ENCODE data around the gene BLOC1S3.

Gene BLOC1S3

DNA sequence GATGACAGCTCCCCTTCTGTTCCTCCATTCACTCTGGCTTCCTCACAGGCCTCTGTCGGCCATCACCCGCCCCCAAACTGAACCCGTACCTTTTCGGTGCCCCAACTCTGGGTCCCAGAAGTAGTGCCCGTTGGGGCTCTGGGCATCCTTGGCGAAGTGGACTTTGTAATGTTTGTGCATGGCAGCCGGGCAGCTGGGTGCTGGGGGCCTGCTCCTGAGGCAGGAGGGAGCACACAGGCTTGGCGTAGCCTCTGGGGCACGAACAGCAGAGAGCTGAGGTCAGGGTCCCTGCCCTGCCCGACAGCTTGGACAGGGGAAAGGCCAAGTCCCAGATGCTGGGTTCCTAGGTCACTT, 18.6 kb upstream of the BLOC1S3 start:
- FAIRE-seq (no peak), DNase-seq (ENCODE audit: extremely low spot score, insufficient read length, low read depth) (no peak)

DNA sequence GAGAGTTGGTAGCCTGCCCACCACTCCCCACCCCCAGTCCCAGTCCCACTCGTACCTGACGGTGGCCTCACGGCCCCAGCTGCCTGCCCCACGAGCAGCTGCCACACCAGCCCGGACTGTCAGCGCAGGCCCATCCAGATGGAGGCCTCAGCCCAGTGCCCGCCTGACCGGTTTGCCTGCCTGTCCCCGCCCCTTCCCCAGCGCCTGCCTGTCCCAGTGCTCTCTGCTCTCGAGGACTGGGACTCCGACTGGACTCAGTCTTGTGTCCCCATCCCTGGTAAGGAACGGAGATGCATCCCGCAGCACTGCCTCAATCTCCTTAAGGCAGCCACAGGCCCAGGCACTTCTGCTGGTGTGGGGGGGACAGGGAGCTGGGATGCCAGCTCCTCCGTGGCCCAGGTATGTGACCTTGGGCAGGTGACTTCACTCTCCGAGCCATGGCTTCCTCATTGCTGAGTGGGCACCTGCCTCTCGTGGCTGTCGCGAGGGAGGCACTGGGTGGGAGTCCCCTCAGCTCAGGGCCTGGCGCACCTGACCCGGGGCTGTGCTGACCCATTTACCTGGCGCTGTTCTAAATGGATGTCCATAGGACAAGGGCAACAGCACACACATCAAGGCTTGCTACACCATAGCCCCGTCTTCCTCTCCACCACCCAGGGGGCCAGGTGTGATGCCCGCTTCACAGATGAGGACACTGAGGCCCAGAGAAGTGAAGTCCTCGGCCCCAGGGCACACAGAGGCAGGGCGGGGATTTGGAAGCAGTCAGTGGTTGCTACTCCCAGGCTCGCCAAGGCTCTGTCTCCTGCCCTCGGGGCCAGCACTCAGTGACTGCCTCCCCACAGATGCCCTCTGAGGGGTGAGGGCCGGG, 17.5 kb upstream of the BLOC1S3 start, which contains the start of gene NKPD1:
NKPD1 (minus strand) TSS at position 113 of the 868 bp plus-strand sequence. CDS start 832 bp downstream, outside the sequence.
- DNase-seq (ENCODE audit: extremely low spot score, insufficient read length, low read depth): no peak

DNA sequence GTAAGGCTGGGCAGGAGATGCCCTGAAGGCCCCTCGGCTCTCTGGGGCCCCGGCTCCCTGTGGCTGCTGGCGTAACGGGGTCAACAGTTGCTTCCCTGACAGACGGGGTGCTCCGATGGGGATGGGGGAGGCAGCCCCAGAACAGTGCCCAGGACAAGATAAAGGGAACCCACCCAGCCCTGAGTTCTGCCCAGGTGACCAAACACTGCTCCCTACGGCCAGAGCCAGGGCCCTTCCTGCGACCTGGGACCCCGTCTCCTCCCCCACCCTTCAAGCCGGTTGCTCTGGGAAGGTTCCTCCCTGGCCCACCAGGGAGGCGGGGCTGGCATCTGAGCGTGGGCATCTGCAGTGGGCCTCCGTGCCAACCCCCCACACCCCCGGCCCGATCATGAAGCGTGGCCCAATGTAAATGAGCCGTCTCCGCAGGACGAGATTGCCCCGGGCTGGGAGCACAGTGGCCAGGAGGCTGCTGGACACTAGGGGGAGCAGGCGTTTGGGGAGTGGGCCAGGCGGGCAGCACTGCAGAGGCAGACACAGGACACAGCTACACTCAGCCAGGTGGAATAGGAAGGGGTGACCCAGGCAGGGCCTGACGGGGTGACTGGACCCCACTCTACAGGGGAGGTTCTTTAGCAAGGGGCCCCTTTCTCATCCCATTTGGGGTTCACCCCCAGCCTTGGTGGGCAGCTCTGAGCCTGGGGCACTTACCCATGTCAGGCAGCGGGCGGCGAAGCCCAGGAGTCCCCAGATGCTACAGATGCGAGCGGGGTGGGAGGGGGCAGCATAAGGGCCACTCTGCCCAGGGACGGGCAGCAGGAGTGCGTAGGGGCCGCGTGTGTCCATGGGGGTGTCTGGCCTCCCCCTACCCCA, 16.6 kb upstream of the BLOC1S3 start:
- DNase-seq (ENCODE audit: extremely low spot score, insufficient read length, low read depth) (no peak), FAIRE-seq (no peak)

More for the DNA sequence above, 17.5 kb upstream of the BLOC1S3 start, which contains the start of gene NKPD1:
- FAIRE-seq: no peak

DNA sequence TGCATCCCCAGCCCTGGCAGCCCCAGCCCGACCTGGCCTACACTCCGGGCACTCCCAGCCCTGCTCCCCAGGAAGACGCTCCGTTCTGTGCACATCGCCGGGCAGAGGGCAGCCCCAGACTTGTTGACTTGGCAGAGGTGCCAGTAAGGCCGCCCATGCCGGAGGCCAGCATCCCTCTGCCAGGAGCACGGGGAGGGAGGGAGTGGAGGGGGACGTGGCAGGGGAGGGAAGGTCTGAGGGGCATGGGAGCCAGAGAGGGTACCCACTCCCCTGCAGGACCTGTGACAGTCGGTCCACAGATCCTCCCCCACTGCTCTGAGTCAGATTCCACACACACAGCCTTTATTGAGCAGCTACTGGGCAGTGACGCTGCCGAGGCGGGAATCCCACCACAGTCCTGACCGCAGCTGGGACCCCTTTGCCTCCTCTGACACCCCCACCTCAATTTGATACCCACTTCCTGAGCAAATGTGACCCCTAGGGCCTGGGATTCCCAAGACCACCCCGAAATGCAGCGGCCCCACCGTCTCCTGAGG, 15.9 kb upstream of the BLOC1S3 start:
- DNase-seq (ENCODE audit: extremely low spot score, insufficient read length, low read depth) (no peak), FAIRE-seq (no peak)

DNA sequence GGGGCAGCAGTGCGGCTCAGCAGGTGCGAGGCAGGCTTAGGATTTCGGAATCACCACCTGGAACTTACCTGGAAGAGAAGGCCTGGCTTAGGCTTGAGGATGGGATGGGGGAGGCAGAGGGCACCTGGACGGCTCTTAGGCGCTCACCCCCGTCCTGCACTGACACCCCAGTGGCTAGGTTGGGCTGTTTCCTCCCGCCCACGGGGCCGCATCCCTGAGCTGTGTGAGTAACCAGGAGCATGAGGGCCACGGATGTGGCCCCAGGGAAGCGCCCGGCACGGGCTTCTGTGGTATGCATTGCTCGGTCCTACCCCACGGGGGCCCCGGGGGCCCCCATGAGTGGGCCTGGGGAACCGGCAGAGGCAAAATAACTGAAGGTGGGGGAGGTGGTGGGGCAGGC, 15.4 kb upstream of the BLOC1S3 start:
- no peak for DNase-seq (ENCODE audit: extremely low spot score, insufficient read length, low read depth)
- FAIRE-seq: no peak

DNA sequence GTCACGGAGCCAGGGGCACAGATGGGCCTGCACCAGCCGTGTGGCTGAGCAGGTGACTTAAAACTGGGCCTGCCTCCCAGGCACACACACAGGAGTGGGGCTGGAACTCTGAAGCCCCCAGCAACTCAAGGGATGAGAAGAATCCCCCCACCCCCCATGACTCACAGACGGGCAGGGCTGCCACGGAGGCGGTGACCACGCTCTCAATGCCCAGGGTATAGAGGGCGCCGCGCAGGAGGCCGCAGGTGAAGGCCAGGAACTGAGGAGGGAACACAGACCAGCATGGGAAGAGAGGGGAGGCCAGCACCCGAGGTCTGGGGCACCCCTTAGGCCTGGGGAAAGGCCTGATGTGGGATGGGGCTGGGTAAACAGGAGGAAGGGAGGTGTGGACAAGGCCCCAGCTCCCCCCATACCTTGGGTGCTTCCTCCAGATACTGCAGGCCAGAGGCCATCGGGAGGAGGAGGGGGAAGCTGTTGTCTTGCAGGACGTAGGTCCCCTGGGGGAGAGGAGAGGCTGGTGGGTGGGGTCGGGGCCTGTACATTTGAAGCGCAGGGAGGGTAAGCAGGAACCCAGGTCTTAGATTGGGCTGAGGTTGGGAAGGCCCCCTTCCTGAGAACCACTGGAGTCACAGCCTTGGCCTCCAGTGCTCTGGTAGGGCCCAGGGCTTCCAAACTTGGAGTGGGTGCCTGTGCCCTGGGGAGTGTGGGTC, 14.7 kb upstream of the BLOC1S3 start:
- DNase-seq (ENCODE audit: extremely low spot score, insufficient read length, low read depth) (no peak), FAIRE-seq (no peak)

DNA sequence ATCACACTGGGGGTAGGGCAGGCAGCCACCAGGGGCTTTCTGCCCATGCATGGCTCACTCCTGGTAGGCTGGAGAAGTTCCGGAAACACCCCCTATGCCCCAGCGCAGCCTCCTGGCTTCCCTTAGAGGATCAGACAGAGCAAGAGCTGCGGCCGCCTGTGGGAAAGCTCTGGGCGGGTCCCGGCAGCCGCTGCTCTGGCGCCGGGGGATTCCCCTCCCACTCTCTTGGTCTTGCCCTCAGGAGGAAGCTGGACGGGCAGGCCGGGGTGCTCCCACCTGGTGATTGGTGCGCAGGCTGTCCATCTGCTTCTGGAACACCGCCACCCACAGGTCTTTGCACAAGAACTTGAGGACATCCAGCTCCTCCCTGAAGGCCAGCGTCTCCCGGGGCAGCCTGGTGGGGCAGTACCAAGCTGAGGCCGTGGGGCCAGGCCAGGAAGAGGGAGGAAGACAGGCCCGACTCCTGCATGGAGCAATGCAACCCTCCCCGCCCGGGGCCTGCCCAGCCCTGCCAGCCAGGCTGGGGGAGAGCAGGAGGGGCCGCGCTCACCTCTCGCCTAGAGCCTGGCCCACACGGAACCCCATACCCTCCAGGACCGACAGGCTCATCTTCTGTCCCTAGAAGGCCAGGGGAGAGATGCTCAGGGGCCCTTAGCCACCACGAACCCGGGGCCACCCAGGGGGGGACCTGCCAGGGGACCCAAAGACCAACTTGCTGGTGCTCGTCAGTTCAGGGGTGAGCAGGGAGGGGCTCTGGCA, 13.8 kb upstream of the BLOC1S3 start:
- DNase-seq (ENCODE audit: extremely low spot score, insufficient read length, low read depth): peak; percentile 62
- FAIRE-seq: peak; percentile 92

DNA sequence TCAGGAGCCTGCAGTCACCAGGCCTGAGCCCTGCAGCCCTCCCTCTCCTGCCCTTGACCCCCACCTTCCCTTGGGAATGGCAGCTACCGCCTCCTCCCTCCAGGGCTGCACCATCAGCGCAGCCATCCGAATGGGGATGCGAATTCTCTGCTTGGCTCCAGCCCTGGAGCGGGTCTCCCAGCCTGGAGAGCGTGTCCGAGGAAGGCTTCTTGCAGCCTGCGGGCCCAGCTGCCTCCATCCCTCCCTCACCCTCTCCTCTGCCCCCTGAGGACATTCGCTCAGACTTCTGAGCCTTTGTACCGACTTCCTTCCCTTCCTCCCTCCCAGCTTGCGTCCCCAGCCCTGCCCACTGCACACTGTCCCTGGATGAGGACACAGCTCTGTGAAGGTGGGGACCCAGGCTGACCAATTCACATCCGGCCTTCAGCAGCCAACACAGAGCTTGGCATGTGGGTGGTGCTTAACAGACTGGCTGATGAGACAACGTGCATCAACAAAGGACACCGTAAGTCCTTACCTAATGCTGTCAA, 11.8 kb upstream of the BLOC1S3 start:
- no peak for DNase-seq (ENCODE audit: extremely low spot score, insufficient read length, low read depth)
- no peak for FAIRE-seq

DNA sequence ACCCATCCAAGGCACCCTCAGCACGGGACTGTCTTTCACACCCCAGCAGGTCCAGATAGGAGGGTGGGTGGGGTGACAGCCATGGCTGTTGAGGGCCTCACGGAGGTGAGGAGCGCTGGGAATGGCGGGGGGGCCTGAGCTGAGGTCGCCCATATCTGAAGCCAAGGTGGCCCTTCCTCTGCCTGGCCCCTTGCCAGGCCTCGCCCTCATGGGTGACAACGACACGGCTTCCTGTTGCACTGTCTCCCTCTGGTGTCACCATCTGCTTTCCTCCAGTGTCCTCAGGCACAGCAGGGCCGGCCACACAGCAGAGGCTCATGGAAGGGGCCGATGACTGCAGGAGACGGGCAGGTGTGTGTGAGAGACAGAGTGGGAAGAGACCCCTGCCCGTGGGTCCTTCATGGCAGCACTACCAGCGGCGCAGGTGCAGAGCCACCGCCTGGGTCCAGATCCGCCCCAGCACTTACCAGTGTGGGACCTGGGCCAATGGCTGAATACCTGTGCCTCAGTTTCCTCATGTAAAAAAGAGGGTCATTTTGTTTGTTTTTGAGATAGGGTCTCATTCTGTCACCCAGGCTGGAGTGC, 9.7 kb upstream of the BLOC1S3 start:
- FAIRE-seq: no peak
- DNase-seq (ENCODE audit: extremely low spot score, insufficient read length, low read depth): no peak

DNA sequence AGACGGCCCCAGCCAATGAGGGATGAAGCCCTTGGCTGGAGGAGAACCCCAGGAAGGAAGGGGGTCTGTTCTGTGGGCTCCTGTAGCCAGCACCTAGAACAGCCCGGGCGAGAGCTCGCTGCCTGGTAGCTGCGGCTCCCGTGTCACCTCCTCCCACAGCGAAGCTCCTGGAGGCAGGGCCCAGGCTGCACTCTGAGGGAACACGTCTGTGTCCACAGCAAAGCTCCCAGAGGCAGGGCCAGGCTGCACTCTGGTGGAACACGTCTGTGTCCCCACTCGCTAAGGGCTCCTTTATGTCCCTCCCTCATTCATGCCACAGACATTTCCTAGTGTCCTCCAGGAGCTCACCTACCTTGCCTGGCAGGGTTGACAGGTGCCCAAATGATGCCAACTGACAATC, 9.0 kb upstream of the BLOC1S3 start:
- DNase-seq (ENCODE audit: extremely low spot score, insufficient read length, low read depth) (no peak), FAIRE-seq (no peak)

DNA sequence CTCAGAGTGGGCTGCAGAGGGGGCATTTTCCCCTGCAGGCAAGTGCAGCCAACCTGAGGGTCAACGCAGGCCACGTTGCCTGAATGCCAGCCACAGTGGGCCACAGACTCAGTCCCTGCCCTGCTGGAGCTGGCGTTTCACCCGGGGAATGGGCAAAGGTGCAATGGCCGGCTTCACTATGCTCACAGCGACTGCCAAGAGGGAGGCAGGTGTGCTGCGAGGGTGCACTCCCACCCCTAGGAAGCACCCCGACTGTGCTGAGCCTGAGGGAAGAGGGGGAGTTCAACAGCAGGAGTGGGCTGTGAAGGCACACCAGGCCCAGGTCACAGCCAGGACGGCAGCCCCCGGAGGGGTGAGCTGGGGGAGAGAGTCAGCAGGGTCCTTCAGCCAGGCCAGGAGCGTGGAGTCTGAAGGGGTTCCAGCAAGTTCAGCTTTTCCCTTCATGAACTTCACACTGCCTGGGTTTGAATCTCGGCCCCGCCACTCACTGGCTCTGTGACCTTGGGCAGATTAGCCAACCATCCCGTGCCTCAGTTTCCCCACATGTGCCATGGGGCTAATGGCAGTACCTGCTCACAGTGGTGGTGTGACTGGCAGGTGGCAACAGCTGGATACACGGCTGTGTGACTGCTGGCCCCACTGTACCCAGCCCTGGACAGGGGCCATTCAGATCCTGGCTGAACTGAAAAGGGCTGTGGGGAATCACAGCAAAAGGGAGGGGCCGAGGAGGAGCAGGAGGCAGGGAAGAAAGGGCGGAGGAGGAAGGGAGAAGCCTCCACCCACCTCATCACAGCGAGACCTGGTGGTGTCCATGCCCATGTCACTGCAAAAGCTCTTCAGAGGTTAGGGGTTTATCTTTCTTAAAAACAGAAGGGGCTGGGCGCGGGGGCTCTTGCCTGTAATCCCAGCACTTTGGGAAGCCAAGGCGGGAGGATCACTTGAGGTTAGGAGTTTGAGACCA, 8.2 kb upstream of the BLOC1S3 start:
- DNase-seq (ENCODE audit: extremely low spot score, insufficient read length, low read depth) (no peak), FAIRE-seq (no peak)

DNA sequence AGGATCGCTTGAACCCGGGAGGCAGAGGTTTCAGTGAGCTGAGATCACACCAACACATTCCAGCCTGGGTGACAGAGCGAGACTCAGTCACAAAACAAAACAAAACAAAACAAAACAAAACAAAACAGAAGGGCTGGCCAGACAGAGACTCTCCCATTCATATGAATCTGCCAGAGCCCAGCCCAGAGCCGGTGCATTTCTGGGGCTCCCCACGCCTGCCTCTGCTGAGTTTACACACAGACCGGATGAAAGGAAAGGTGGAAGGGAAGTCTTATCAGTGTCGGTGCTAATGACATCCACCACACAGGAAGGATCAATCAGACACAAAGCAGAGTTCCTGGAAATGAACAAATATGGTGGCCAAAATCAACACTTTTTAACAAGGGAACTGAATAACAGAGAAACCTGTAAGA, 7.4 kb upstream of the BLOC1S3 start:
- no peak for FAIRE-seq
- DNase-seq (ENCODE audit: extremely low spot score, insufficient read length, low read depth): no peak

DNA sequence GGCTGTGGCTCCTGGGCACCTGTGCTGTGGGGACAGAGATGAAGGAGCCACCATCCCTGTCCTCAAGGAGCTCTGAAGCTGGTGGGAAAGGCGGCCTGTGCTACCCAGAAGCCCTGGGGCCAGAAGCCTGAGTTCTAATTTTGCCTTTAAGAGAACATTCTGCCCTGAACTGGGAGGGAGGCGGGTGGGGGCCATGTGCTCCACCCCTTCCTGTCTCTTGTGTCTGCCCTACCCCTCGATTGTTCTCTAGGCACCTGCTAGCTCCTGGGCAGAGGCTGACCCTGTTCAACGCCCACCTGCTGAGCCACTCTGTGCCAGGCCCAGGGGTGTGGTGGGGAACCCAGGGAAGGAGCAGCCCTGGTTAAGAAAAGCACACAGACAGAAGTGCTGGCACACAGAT, 6.4 kb upstream of the BLOC1S3 start:
- no peak for FAIRE-seq

DNA sequence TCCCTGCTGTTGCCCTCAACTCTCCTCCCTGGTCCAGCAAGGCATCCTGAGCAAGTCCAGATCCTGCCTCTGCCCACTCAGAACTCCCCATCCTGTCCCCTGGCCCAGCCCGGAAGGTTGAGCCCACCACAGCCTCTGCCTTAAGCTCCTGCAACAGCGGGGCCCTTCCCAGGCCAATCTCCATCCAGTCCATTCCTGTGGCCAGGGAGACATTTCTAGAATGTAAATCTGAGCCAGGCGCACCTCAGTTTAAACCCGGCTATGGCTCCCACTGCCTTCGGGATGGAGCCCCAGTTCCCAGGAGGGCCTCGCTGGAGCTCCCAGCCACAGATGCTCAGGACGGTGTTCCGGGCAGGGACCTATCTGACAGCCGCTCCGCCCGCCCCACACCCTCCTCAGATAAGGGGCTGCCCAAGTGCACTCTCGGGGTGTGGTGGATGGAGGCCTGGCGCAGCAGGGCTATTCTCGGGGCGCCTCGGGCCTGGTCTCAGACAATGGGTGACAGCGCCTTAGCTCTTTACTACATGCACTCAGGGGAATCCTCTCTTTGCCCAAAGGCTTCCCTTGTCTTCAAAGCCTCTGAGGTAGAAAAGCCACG, 5.9 kb upstream of the BLOC1S3 start:
- DNase-seq (ENCODE audit: extremely low spot score, insufficient read length, low read depth) (no peak), FAIRE-seq (no peak)

More for the DNA sequence above, 6.4 kb upstream of the BLOC1S3 start:
- DNase-seq (ENCODE audit: extremely low spot score, insufficient read length, low read depth): no peak

DNA sequence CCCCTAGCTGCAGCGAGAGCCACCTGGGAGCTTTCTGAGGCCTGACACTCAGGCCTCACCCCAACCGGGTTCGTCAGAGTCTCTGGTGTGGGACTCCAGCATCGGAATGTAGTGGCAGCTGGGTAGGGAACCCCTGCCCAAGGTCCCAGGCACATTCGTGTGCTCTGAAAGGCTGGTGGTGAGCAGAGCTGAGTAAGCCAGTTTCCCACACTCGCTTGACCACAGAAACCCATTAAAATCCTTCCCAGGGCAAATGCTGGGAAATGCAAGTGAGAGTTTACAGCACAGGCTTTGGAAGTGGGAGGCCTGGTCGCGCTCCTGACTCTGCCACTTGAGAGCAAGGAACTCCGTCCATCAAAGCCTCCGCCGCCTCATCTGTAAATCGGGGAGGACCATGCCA, 4.8 kb upstream of the BLOC1S3 start:
- no peak for DNase-seq (ENCODE audit: extremely low spot score, insufficient read length, low read depth)
- FAIRE-seq: no peak

DNA sequence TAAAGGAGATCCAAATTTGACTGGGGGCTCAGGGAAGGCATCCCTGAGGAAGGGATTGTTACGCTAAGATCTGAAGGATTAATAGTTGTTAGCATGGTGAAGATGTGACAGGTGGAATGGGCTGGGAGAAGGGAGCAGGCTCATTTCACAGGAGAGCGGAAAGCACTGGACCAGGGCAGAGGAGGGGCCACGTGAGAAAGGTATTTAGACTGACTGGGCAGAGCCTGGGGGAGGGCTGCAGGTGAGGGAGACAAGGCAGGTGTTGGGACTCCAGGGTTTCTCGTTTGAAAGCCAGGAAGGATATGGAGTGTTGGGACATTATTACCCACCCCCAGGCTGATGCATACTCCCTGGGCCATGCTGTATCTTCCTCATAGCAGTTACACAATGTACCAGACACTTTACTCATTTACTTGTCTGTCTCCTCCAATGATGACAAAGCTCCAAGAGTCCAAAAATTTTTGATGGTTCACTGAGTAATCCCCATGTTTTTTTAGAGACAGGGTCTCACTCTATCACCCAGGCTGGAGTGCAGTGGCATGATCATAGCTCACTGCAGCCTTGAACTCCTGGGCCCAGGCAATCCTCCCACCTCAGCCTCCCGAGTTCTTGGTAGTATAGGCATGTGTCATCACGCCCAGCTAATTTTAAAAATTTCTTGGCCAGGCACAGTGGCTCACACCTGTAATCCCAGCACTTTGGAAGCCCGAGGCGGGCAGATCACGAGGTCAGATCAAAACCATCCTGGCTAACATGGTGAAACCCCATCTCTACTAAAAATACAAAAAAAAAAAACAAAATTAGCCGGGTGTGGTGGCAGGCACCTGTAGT, 2.9 kb upstream of the BLOC1S3 start:
- FAIRE-seq (no peak), DNase-seq (ENCODE audit: extremely low spot score, insufficient read length, low read depth) (no peak)
